ENCODE results near the gene ABHD2. TPM values are rescaled to one million over a fixed set of nuclear protein-coding genes. Genes with fewer than 3 reads are reported as not detected.
"Not testable (repeated sequence)": the region's sequence is repeated elsewhere in the genome, so short reads cannot be mapped to it uniquely, and the experiment has no call there.

The ABHD2 gene
- total RNA-seq, 1 experiment from 2014 or later: 181 TPM

DNA sequence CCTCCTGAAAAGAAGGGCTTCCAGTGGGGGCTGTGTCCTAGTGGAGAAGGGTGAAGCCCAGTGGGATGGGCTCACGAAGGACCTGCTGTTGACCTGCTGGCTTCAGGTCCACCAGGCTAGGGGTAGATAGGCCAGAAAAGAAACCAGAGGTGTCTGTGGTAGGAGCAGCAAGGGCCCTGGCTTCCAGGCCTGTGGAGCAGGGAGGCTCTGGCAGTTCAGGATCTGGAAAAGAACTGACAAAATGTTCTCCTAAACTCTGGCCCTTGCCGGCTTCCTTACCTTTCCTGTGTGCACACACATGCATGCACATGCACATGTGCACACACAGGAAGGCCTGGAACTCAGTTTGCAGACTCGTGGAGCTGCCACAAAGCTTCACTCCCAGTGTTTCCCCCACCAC, 49.7 kb downstream of the ABHD2 start:
- DNase-seq (ENCODE audit: low spot score): no peak

GRCh38 chr15:89138999-89139612, 50.9 kb downstream of the ABHD2 start:
- no peak for DNase-seq (ENCODE audit: low spot score)

GRCh38 chr15:89139613-89140499, 51.6 kb downstream of the ABHD2 start:
- no peak for DNase-seq (ENCODE audit: low spot score)

- DNase-seq (ENCODE audit: low spot score): no peak
These were observed 52.3 kb downstream of the ABHD2 start for GRCh38 chr15:89140595-89140994.

GRCh38 chr15:89141159-89141558, 52.9 kb downstream of the ABHD2 start:
- not testable (repeated sequence) for DNase-seq (ENCODE audit: low spot score)

- no peak for DNase-seq (ENCODE audit: low spot score)
These were observed 53.6 kb downstream of the ABHD2 start for GRCh38 chr15:89141885-89142284.

- no peak for DNase-seq (ENCODE audit: low spot score)
These were observed 54.2 kb downstream of the ABHD2 start for GRCh38 chr15:89142423-89142822.

DNA sequence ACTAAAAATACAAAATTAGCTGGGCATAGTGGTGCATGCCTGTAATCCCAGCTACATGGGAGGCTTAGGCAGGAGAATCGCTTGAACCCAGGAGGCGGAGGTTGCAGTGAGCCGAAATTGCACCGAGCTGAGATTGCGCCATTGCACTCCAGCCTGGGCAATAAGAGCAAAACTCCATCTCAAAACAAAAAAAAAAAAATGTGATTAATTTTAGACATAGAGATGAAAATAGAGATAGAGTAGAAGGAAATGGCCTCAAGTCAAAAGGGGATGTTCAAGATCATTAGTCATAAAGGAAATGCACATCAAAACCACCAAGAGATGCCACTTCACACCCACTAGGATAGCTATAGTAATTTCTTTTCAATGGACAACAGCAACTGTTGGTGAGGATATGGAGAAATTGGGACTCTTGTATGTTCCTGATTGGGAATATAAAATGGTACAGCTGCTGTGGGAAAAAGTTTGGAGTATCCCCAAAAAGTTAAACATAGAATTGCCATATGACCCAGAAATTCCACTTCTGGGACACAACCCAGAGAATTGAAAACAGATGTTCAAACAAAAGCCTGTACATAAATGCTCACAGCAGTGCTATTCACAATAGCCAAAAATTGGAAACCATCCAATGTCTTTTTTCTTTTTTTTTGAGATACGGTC, 55.4 kb downstream of the ABHD2 start:
- DNase-seq (ENCODE audit: low spot score): no peak

DNA sequence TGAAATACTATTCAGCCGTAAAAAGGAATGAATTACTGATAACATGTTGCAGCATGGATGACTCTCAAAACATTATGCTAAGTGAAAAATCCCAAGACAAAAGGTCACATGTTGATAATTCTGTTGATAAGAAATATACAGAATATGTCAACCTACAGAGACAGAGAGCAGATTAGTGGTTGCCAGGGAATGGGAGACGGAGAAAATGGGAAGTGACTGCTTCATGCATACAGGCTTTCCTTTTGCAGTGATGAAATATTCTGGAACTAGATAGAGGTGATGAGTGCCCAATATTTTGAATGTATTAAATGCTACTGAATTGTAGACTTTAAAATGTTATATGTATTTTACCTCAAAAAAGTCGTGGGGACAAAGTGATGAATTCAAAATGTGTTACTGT, 56.2 kb downstream of the ABHD2 start:
- DNase-seq (ENCODE audit: low spot score): no peak

GRCh38 chr15:89146366-89146765, 58.1 kb downstream of the ABHD2 start:
- no peak for DNase-seq (ENCODE audit: low spot score)

DNA sequence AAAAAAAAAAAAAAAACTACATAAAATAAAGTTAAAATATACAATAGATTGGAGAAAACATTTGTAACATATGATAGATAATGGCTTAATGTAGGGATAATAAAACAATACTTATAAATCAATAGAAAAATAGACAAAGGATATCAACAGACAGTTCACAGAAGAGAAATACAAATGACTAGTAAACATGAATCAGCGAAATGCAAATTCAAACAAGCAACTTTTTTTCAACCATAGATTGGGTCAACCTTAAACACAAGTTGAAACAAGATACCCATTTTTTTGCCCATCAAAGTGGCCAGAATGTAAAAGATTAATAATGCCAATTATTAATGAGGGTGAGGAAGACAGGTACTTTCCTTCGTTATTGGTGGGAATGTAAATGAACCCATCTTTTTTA, 59.9 kb downstream of the ABHD2 start:
- DNase-seq (ENCODE audit: low spot score): no peak

DNA sequence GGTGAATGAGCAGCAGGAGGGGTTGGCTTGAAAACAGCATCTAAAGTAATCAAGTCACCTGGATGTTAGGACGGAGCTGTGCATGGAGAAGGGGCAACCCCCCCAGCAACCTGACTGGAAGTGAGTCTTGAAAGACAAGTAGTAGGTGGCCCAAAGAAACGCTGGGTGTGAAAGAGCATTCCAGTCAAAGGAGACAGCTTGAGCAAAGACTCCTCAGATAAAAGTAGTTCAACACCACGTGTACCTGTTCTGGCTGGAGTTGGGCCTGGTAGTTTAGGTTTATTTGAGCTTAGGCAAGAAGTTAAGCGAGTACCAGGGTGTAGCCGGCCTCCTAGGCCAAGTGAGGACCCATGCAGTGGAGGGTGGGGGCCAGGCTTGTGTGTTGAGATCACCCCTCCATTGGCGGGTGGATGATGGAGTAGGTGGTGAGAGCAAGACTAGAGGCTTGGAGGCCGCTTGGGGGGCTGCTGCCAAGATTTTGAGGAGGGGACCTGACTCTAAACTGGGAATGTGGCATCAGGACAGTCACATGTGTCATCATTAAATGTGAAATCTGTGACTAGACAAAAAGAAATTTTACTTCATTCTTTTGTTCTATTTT, 61.3 kb downstream of the ABHD2 start:
- no peak for DNase-seq (ENCODE audit: low spot score)

DNA sequence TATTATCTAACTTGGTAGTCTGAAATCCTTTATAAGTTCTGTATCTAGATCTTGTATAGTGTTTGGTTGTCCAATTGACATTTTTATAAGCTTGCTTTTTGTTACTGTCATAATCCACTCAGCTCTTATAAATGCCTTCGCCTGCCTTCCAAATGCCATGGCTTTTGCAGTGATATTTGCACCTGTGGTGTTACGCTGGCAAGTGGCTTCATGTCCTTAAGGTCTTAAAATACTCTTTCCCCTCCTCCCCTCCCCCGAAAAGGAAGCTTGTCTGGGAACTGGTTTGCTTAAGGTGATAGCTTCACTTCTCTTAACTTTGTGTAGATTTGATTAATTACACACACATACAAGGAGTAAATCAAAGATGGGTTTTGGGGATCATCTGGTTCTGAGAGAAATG, 62.0 kb downstream of the ABHD2 start:
- DNase-seq (ENCODE audit: low spot score): no peak

DNA sequence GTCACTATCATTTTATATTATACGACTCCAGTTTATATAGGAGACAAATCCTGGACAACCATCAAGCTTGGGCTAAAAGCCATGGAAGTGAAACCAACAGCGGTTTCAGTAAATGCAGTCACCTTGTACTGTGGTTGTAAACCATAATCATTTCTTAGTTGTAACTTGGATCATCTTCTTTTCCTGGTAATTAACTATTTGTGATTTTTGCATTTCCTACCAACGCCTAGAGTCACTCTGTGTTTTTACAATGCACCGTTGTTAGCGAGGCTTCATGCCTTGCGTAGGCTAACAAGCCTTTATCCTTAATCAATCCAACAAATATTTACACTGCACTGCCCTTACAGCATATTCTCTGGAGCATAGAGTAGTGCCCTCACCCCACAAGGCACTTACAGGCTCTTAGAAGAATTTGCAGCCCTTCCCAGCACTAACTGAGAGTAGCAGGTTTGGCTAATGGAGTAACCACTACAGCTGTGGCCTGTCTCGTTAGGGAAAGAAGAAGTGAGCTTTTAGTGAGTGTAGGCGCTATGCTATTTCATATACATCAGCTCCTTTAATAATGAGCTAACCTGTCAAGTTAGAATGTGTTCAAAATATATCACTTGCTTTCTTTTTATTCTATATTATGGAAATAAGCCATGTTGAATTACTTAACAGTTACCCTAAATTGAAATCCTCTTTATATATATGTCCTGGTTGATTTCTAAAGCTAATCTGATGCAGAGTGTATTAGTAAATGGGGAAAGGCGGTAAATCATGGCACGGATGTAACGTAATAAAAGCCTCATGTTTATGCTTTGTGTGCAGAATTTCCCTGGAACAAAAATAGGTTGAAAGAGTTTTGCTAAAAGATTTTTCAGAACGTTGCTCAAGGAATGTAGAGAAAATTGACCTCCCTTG, 62.8 kb downstream of the ABHD2 start:
- peak; percentile 84 for DNase-seq (ENCODE audit: low spot score)

DNA sequence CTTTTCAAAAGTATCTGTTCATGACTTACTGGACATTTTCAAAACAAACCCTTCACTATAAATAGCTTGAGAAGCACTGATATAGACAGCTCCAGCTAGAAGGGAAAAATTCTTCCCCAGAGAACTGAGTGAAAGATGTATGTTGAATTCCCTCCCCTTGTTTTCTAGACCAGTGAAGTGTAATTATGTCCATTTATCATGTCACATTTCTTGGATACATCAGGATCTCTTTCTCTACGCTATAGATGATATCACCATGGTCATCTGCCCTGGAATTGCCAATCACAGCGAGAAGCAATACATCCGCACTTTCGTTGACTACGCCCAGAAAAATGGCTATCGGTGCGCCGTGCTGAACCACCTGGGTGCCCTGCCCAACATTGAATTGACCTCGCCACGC, 66.9 kb downstream of the ABHD2 start:
- DNase-seq (ENCODE audit: low spot score): no peak

DNA sequence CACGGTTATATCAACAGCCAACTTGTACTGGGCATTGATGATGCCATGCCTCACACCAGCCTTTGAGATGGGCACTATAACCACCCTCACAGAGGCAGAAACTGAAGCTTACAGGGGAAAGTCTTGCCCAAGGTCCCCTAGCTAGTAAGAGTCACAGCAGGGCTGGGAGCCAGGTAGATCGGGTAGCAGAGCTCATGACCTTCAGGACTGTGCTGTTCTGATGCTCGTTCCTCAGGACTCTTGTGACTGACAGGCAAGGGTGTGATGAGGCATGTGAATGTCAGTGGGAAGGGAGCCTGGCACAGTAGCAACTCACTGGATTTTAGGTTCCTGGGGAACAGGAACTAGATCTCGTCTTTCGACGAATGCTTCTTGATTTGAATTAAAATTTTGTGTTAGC, 67.4 kb downstream of the ABHD2 start:
- DNase-seq (ENCODE audit: low spot score): no peak

DNA sequence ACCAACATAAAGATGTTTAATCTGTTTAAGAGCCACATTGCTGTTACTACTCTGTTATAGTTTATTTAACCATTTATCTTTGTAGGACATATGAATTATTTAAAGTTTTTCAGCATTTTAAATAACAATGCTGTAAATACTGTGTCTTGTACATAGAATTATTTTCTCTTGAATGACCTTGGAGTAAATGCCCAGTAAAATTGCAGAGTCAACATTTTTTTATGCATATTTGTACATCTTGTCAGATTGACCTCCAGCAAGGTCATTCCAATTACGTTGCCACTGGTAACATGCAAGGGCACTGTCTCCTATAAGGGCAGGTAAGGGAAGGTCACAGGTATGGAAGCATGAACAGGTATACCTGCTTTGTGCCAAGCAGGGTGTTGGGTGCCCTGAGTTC, 68.8 kb downstream of the ABHD2 start:
- no peak for DNase-seq (ENCODE audit: low spot score)

- no peak for DNase-seq (ENCODE audit: low spot score)
These were observed 69.8 kb downstream of the ABHD2 start for GRCh38 chr15:89157918-89158564.

DNA sequence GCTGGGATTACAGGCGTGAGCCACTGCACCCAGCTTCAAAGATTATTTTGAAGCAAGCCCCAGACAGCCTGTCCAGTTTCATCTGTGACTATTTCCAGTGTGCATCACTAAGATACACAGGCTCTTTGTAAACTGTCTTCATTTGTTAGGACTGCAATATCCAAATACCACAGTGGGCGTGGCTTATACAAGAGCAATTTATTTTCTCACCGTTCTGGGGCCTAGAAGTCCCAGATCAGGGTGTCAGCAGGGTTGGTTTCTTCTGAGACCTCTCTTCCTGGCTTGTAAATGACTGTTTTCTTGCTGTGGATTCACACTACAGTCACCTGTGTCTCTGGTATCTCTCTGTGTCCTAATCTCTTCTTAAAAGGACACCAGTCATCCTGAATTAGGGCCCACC, 73.4 kb downstream of the ABHD2 start:
- no peak for DNase-seq (ENCODE audit: low spot score)

GRCh38 chr15:89163271-89164055, 75.2 kb downstream of the ABHD2 start:
- no peak for DNase-seq (ENCODE audit: low spot score)

Data from HT-29 (cell line).